B cell (primary cell): ENCODE data around the gene ZBTB17. TPM values are rescaled to one million over a fixed set of nuclear protein-coding genes. Genes with fewer than 3 reads are reported as not detected.
A peak's percentile ranks its signal among the peaks of the same experiment; 100 is the strongest.

Experiments
- ATAC-seq: fragments of 200-7000 bp; cut with Tn5 transposase; one replicate; pipeline ENCODE4 v1.10.0; 2021; ENCODE audit warnings: low read depth, mild to moderate bottlenecking, moderate number of reproducible peaks, moderate library complexity
- CTCF ChIA-PET: fragments of 350-600 bp; sonication (Branson Sonifier 250); formaldehyde crosslinking; loops from one replicate; lab custom pipeline; 2021; ENCODE audit warnings: antibody characterized with exemption, inconsistent platforms; lab: Charles Lee
- POLR2A ChIA-PET: fragments of 350-600 bp; sonication (Branson Sonifier 250); formaldehyde crosslinking; loops from one replicate; lab custom pipeline; 2021; ENCODE audit warnings: antibody characterized with exemption; lab: Charles Lee
- DNase-seq: peaks from one replicate; pipeline ENCODE4 v3.0.0; 2013
- H2AFZ ChIP-seq: 2 replicates; pipeline ENCODE4 v1.6.1; 2012; ENCODE audit warnings: mild to moderate bottlenecking, low read depth, low read length; ENCODE audit not compliant: insufficient read depth, poor library complexity, severe bottlenecking
- H3K27ac ChIP-seq, 2 donors: 1 replicate in 1 of 2; 2 replicates in 1 of 2; pipeline ENCODE4 v1.5.1; 2012 to 2013; ENCODE audit warnings: low read length in 2 of 2, mild to moderate bottlenecking in 2 of 2, moderate library complexity in 1 of 2
- H3K27me3 ChIP-seq, 4 experiments: fragments of 200-600 bp in 1 of 4; sonication (generic) in 1 of 4; replicated peaks in 1 of 4; 1 replicate in 2 of 4; 2 replicates in 2 of 4; pipeline versions ENCODE4 v1.6.1 to v1.7.0; 2013 to 2016; ENCODE audit warnings: low read length in 3 of 4, mild to moderate bottlenecking in 2 of 4, mixed read lengths in 1 of 4, moderate library complexity in 1 of 4; ENCODE audit not compliant: insufficient read depth in 4 of 4, control insufficient read depth in 3 of 4; ENCODE audit errors: control extremely low read depth in 1 of 4
- H3K36me3 ChIP-seq, 2 experiments: replicated peaks in 1 of 2; 1 replicate in 1 of 2; 2 replicates in 1 of 2; pipeline versions ENCODE4 v1.6.1 to v1.7.1; 2013; ENCODE audit warnings: low read length in 1 of 2; ENCODE audit not compliant: insufficient read depth in 2 of 2, control insufficient read depth in 1 of 2; ENCODE audit errors: control extremely low read depth in 1 of 2, extremely low read depth in 1 of 2
- H3K4me1 ChIP-seq, 2 donors: fragments of 200-600 bp in 1 of 2; sonication (generic) in 1 of 2; 1 replicate in 1 of 2; 2 replicates in 1 of 2; pipeline versions ENCODE4 v1.5.1 to v1.6.1; 2013 to 2017; ENCODE audit warnings: low read length in 2 of 2; ENCODE audit not compliant: control insufficient read depth in 2 of 2, insufficient read depth in 2 of 2
- H3K4me2 ChIP-seq: replicated peaks from 2 replicates; pipeline ENCODE3; 2012; ENCODE audit warnings: mild to moderate bottlenecking, low read depth, low read length; ENCODE audit not compliant: poor library complexity, severe bottlenecking
- H3K4me3 ChIP-seq, 5 experiments: fragments of 200-600 bp in 1 of 5; sonication (generic) in 1 of 5; 1 replicate in 3 of 5; 2 replicates in 2 of 5; pipeline versions ENCODE4 v1.5.1 to v1.7.0; 2011 to 2016; ENCODE audit warnings: low read length in 4 of 5, mild to moderate bottlenecking in 4 of 5, low read depth in 2 of 5, control low read depth in 1 of 5, moderate library complexity in 1 of 5; ENCODE audit not compliant: insufficient read depth in 1 of 5; ENCODE audit errors: control extremely low read depth in 1 of 5, extremely low read depth in 1 of 5
- H3K79me2 ChIP-seq: fragments of 200-600 bp; sonication (generic); one replicate; pipeline ENCODE4 v1.6.0; 2016; ENCODE audit warnings: low read length; ENCODE audit not compliant: control insufficient read depth, insufficient read depth
- H3K9ac ChIP-seq: fragments of 200-600 bp; sonication (generic); 2 replicates; pipeline ENCODE4 v1.6.1; 2017; ENCODE audit warnings: mild to moderate bottlenecking, low read length, moderate library complexity
- H3K9me3 ChIP-seq, 3 donors: one replicate each; pipeline versions ENCODE4 v1.6.1 to v1.7.1; 2013; ENCODE audit warnings: low read length in 2 of 3; ENCODE audit not compliant: control insufficient read depth in 2 of 3, insufficient read depth in 1 of 3; ENCODE audit errors: control extremely low read depth in 1 of 3
- H4K20me1 ChIP-seq: 2 replicates; pipeline ENCODE4 v1.6.0; 2012; ENCODE audit warnings: mild to moderate bottlenecking, low read length; ENCODE audit not compliant: insufficient read depth, control insufficient read depth, poor library complexity, severe bottlenecking
- H3K27ac Mint-ChIP-seq: one replicate; pipeline ENCODE4 v1.8.0; 2021; ENCODE audit warnings: mixed read lengths
- H3K27me3 Mint-ChIP-seq: one replicate; pipeline ENCODE4 v1.8.0; 2021; ENCODE audit warnings: mixed read lengths
- H3K4me1 Mint-ChIP-seq: one replicate; pipeline ENCODE4 v1.8.0; 2021; ENCODE audit warnings: mixed read lengths
- H3K4me3 Mint-ChIP-seq: one replicate; pipeline ENCODE4 v1.8.0; 2021; ENCODE audit warnings: mixed read lengths
- H3K9me3 Mint-ChIP-seq: one replicate; pipeline ENCODE4 v1.8.0; 2022; ENCODE audit warnings: mixed read lengths; ENCODE audit not compliant: insufficient read depth
- EZH2 ChIP-seq: IDR thresholded peaks from 2 replicates; pipeline ENCODE4 v1.6.1; 2012; ENCODE audit warnings: borderline replicate concordance, low read depth, mild to moderate bottlenecking, moderate library complexity, low read length; ENCODE audit not compliant: insufficient read depth, poor library complexity, severe bottlenecking
- WGBS: methylation state at CpG from one replicate; pipeline ENCODE4 v1.1.5; 2013; ENCODE audit warnings: missing lambda C conversion rate; ENCODE audit not compliant: insufficient coverage; 5-methylcytosine and 5-hydroxymethylcytosine counted together
- intact Hi-C: fragments of 100-400 bp; cut with micrococcal nuclease; formaldehyde crosslinking; loops from one replicate; pipeline ENCODE4 v1.10.0; 2022
- polyA plus RNA-seq: library from polyadenylated mRNA; depleted of rRNA; stranded (reverse); fragments of >200 nt; gene quantifications from 2 replicates; pipeline ENCODE4 v1.2.3, GENCODE V29; 2012
- total RNA-seq, 2 donors: library from RNA; stranded (reverse); fragments of 120-200 nt in 1 of 2; gene quantifications; 1 replicate in 1 of 2; 2 replicates in 1 of 2; pipeline versions ENCODE4 v1.2.3 to v1.2.4, GENCODE V29; 2013 to 2022
- TF ChIP-seq, protein P1 (sequence below): fragments of 200-600 bp; IDR thresholded peaks from one replicate; pipeline ENCODE4 v1.8.0; 2022; ENCODE audit warnings: antibody characterized with exemption, mild to moderate bottlenecking

Gene ZBTB17
- total and polyA plus RNA-seq, 2 donors (not counting 1 experiment from before 2014, with no cell fraction given): 94.1 to 157 TPM

DNA sequence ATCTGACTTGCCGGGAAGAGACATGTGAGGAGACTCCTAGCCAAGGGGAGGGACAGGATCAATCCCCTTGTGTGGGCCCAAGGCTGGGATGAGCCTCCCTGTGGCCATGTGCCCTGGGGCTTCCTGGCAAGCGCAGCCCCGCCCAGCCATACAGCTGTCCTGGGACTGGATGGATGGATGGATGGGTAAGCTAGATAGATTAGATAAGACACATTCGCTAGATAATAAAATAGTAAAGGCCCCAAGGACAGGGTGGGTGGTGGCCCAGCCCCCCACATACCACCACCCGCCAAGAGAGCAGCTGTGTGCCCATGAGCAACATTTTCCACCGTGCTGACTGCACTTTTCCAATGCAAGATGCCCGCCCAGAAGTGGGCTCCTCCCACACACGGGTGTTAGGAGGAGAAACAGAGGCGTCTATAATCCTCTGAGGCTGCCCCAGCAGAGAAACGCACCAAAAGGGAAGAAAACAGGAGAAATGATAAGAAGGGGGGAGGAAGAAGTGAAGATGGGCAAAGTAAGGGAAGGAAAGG, 25.1 kb downstream of the ZBTB17 start:
- ATAC-seq (peak; percentile 4), DNase-seq (no peak)
- Histone ChIP-seq H3K9ac (no peak overlapping the region), H4K20me1 (peaks cover 54% of the 10 kb centered on the region), H3K36me3 (peaks cover 0 to 41% of the 10 kb centered on the region in 2 experiments), H3K9me3 (no peaks in the 10 kb centered on the region), H2AFZ (peak overlapping the region; percentile 28), H3K79me2 (peaks cover 79% of the 10 kb centered on the region), H3K27me3 (no peaks in the 10 kb centered on the region), H3K4me2 (peak overlapping the region; percentile 66), H3K4me3 (no peak overlapping the region), H3K4me1 (peaks cover 35 to 62% of the 10 kb centered on the region in 2 donors), H3K27ac (peak overlapping the region; percentile 80 to 91)
- Mint-ChIP-seq H3K27me3 (no peaks in the 10 kb centered on the region), H3K4me3 (peak overlapping the region; percentile 77), H3K4me1 (peaks cover 69% of the 10 kb centered on the region), H3K27ac (peak overlapping the region; percentile 97), H3K9me3 (no peaks in the 10 kb centered on the region)
- CTCF ChIA-PET: interaction anchor here (0.6 to 1.6 kb wide), 3 partner anchors 24 to 135 kb away, joined by 3 to 7 read pairs (median 6); partner anchors contain the start of gene ZBTB17
- TF ChIP-seq EZH2: no peak
- TF ChIP-seq, protein P1, sequence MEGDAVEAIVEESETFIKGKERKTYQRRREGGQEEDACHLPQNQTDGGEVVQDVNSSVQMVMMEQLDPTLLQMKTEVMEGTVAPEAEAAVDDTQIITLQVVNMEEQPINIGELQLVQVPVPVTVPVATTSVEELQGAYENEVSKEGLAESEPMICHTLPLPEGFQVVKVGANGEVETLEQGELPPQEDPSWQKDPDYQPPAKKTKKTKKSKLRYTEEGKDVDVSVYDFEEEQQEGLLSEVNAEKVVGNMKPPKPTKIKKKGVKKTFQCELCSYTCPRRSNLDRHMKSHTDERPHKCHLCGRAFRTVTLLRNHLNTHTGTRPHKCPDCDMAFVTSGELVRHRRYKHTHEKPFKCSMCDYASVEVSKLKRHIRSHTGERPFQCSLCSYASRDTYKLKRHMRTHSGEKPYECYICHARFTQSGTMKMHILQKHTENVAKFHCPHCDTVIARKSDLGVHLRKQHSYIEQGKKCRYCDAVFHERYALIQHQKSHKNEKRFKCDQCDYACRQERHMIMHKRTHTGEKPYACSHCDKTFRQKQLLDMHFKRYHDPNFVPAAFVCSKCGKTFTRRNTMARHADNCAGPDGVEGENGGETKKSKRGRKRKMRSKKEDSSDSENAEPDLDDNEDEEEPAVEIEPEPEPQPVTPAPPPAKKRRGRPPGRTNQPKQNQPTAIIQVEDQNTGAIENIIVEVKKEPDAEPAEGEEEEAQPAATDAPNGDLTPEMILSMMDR: no peak
- POLR2A ChIA-PET: interaction anchor here (0.5 to 2.1 kb wide), 4 partner anchors 10 to 46 kb away, joined by 3 to 10 read pairs (median 4); no protein-coding TSS in a partner anchor
- WGBS: 50% methylated on average over 5 of the region's 10 CpGs
- intact Hi-C loops: no loop called here

DNA sequence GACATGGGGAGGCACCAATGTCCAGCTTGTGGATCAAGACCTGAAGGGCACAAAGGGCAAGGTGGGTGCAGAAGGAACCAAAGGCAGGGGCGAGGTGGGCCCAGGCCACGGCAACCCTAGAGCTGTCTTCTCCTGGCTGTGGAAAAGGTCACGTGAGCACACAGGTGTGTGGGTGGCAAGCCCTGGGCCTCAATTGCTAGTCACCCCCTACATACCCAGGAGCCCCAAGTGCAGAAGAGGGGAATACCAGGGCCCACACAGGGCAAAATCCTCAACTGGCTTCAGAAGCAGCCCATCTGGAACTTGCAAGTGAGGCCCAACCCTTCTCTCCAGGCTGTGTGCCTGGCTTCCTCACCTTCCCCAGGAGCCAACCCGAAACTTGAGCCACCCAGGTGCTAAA, 25.6 kb downstream of the ZBTB17 start:
- peak overlapping the region; percentile 31 for H3K9ac ChIP-seq
- no peaks in the 10 kb centered on the region for H3K9me3 ChIP-seq
- H3K4me1 Mint-ChIP-seq: peaks cover 69% of the 10 kb centered on the region
- peak overlapping the region; percentile 77 for H3K4me3 Mint-ChIP-seq
- ATAC-seq (peak; percentile 4), DNase-seq (peak; percentile 50)
- no peak for TF ChIP-seq EZH2
- TF ChIP-seq, protein P1: no peak
- POLR2A ChIA-PET: interaction anchor here (0.5 to 2.1 kb wide), 5 partner anchors 10 to 45 kb away, joined by 3 to 10 read pairs (median 4); partner anchors contain the start of gene ZBTB17
- H3K27ac ChIP-seq: peak overlapping the region; percentile 80 to 91
- peak overlapping the region; percentile 97 for H3K27ac Mint-ChIP-seq
- 84% methylated on average over 4 of the region's 4 CpGs for WGBS
- CTCF ChIA-PET: interaction anchor here (1.6 to 1.8 kb wide), 2 partner anchors 16 to 135 kb away, joined by 6 read pairs; no protein-coding TSS in a partner anchor
- peaks cover 50% of the 10 kb centered on the region for H4K20me1 ChIP-seq
- peaks cover 35 to 62% of the 10 kb centered on the region in 2 donors for H3K4me1 ChIP-seq
- H2AFZ ChIP-seq: no peak overlapping the region
- no peaks in the 10 kb centered on the region for H3K27me3 Mint-ChIP-seq
- peak overlapping the region; percentile 66 for H3K4me2 ChIP-seq
- no peaks in the 10 kb centered on the region for H3K27me3 ChIP-seq
- intact Hi-C loops: no loop called here
- no peak overlapping the region for H3K4me3 ChIP-seq
- peaks cover 0 to 46% of the 10 kb centered on the region in 2 experiments for H3K36me3 ChIP-seq
- H3K79me2 ChIP-seq: peaks cover 74% of the 10 kb centered on the region
- H3K9me3 Mint-ChIP-seq: no peaks in the 10 kb centered on the region
